HCT116 (cell line): Measurements from ENCODE around the gene CDCA3. TPM values are rescaled to one million over a fixed set of nuclear protein-coding genes. Genes with fewer than 3 reads are reported as not detected.
"Not testable (repeated sequence)": the region's sequence is repeated elsewhere in the genome, so short reads cannot be mapped to it uniquely, and the experiment has no call there.

Experiments
- ATAC-seq: fragments of 200-7000 bp; cut with Tn5 transposase; 2 replicates; pipeline ENCODE4 v1.9.1; 2020; ENCODE audit warnings: mild to moderate bottlenecking, moderate library complexity
- BruUV-seq: library from RNA; stranded (reverse); fragments of 400-500 nt; replicated peaks from 2 replicates; lab custom pipeline; 2021; lab: Mats Ljungman, UMichigan
- CTCF ChIA-PET: fragments of 300-600 bp; sonication (Branson Sonifier 250); formaldehyde crosslinking; loops from one replicate; lab custom pipeline; 2021; ENCODE audit warnings: antibody characterized with exemption; lab: Charles Lee
- POLR2A ChIA-PET: fragments of 300-600, 350-600 bp; sonication (Branson Sonifier 250); formaldehyde crosslinking; loops from one replicate; lab custom pipeline; 2021; ENCODE audit warnings: antibody characterized with exemption; lab: Charles Lee
- RAD21 ChIA-PET, 2 experiments: fragments of 300-600 bp; sonication (Branson Sonifier 250); formaldehyde crosslinking; loops; one replicate each; lab custom pipeline; 2023; ENCODE audit warnings: low total read pairs in 2 of 2; ENCODE audit not compliant: uncharacterized antibody in 2 of 2, unreplicated experiment in 2 of 2, low non-redundant PET in 1 of 2; lab: Charles Lee
- DNase-seq: peaks from one replicate; pipeline ENCODE4 v3.0.0-alpha.2; 2010; ENCODE audit warnings: low read depth, low spot score
- H2AFZ ChIP-seq: fragments of 200-600 bp; shearing (Covaris generic), sonication (generic); 2 replicates; pipeline ENCODE4 v1.6.1; 2017; ENCODE audit warnings: low read depth, mixed run types, mixed read lengths, antibody characterized with exemption, low read length; ENCODE audit not compliant: poor library complexity, severe bottlenecking
- H3K27ac ChIP-seq: 2 replicates; pipeline ENCODE4 v1.5.1; 2012; ENCODE audit warnings: low read depth, low read length
- H3K27me3 ChIP-seq: fragments of 200-600 bp; sonication (generic); 2 replicates; pipeline ENCODE4 v1.6.1; 2016; ENCODE audit warnings: mixed run types, low read length, mixed read lengths; ENCODE audit not compliant: insufficient read depth
- H3K36me3 ChIP-seq, 2 experiments: fragments of 200-500 bp in 1 of 2; fragments of 200-600 bp in 1 of 2; sonication (Bioruptor generic) in 1 of 2; sonication (generic) in 1 of 2; 2 replicates each; pipeline versions ENCODE4 v1.5.1 to v1.6.1; 2014 to 2016; ENCODE audit warnings: low read length in 2 of 2, inconsistent platforms in 1 of 2, mixed read lengths in 1 of 2, mixed run types in 1 of 2; ENCODE audit not compliant: insufficient read depth in 2 of 2, control insufficient read depth in 1 of 2
- H3K4me1 ChIP-seq, 2 experiments: fragments of 200-600 bp in 1 of 2; sonication (generic) in 1 of 2; 2 replicates each; pipeline versions ENCODE4 v1.5.1 to v1.6.1; 2012 to 2017; ENCODE audit warnings: low read length in 2 of 2, inconsistent platforms in 1 of 2, mild to moderate bottlenecking in 1 of 2, mixed read lengths in 1 of 2, mixed run types in 1 of 2, moderate library complexity in 1 of 2; ENCODE audit not compliant: insufficient read depth in 2 of 2, control insufficient read depth in 1 of 2
- H3K4me2 ChIP-seq: fragments of 200-600 bp; sonication (generic); 2 replicates; pipeline ENCODE4 v1.6.1; 2017; ENCODE audit warnings: mixed run types, low read length, mixed read lengths
- H3K4me3 ChIP-seq, 2 experiments: fragments of 200-600 bp in 1 of 2; sonication (generic) in 1 of 2; replicated peaks in 1 of 2; 2 replicates each; pipeline ENCODE4 v1.5.1; 2011 to 2016; ENCODE audit warnings: low read length in 2 of 2, control low read depth in 1 of 2, low read depth in 1 of 2, mild to moderate bottlenecking in 1 of 2, mixed read lengths in 1 of 2, mixed run types in 1 of 2
- H3K79me2 ChIP-seq: fragments of 200-600 bp; sonication (generic); 2 replicates; pipeline ENCODE4 v1.6.1; 2017; ENCODE audit warnings: mild to moderate bottlenecking, mixed run types, low read length, moderate library complexity, mixed read lengths; ENCODE audit not compliant: insufficient read depth
- H3K9ac ChIP-seq: fragments of 200-600 bp; sonication (generic); 2 replicates; pipeline ENCODE4 v1.6.1; 2016; ENCODE audit warnings: low read length, mixed read lengths
- H3K9me2 ChIP-seq: fragments of 200-600 bp; sonication (generic), shearing (Covaris generic); 2 replicates; pipeline ENCODE4 v1.6.1; 2017; ENCODE audit warnings: mixed run types, mild to moderate bottlenecking, moderate library complexity; ENCODE audit not compliant: insufficient read depth
- H3K9me3 ChIP-seq, 2 experiments: fragments of 200-500 bp in 1 of 2; fragments of 200-600 bp in 1 of 2; sonication (Bioruptor generic) in 1 of 2; sonication (generic) in 1 of 2; 2 replicates each; pipeline ENCODE4 v1.6.1; 2014 to 2017; ENCODE audit warnings: low read length in 2 of 2, mixed read lengths in 2 of 2, inconsistent platforms in 1 of 2, low read depth in 1 of 2, mild to moderate bottlenecking in 1 of 2, mixed run types in 1 of 2, moderate library complexity in 1 of 2; ENCODE audit not compliant: control insufficient read depth in 1 of 2, insufficient read depth in 1 of 2
- H4K20me1 ChIP-seq: fragments of 200-600 bp; sonication (generic), shearing (Covaris generic); 2 replicates; pipeline ENCODE4 v1.6.1; 2017; ENCODE audit warnings: mixed run types, mild to moderate bottlenecking, moderate library complexity; ENCODE audit not compliant: insufficient read depth
- CTCF ChIP-seq, 3 experiments: fragments of 200-600 bp in 1 of 3; sonication (generic) in 1 of 3; IDR thresholded peaks in 2 of 3; conservative IDR thresholded peaks in 1 of 3; 2 replicates each; pipeline ENCODE4 v1.5.1; 2012 to 2017; ENCODE audit warnings: low read depth in 2 of 3, low read length in 2 of 3, antibody characterized with exemption in 1 of 3, borderline replicate concordance in 1 of 3, control low read depth in 1 of 3, mild to moderate bottlenecking in 1 of 3, mixed read lengths in 1 of 3, mixed run types in 1 of 3, moderate library complexity in 1 of 3; ENCODE audit not compliant: insufficient read depth in 1 of 3
- POLR2AphosphoS5 ChIP-seq: IDR thresholded peaks from 2 replicates; pipeline ENCODE4 v1.6.1; 2011; ENCODE audit warnings: mild to moderate bottlenecking, low read depth, low read length, moderate library complexity
- SP1 ChIP-seq: IDR thresholded peaks from 2 replicates; pipeline ENCODE4 v1.6.1; 2012; ENCODE audit warnings: low read depth
- intact Hi-C: fragments of 100-400 bp; cut with micrococcal nuclease; formaldehyde crosslinking; loops from 2 replicates; pipeline ENCODE4 v1.10.0; 2022
- total RNA-seq: library from RNA; stranded (reverse); gene quantifications from one replicate; pipeline ENCODE4 v1.2.1, GENCODE V29; 2021; ENCODE audit not compliant: unreplicated experiment

The CDCA3 gene
- total RNA-seq, 1 experiment from 2014 or later, result 63.0 TPM

DNA sequence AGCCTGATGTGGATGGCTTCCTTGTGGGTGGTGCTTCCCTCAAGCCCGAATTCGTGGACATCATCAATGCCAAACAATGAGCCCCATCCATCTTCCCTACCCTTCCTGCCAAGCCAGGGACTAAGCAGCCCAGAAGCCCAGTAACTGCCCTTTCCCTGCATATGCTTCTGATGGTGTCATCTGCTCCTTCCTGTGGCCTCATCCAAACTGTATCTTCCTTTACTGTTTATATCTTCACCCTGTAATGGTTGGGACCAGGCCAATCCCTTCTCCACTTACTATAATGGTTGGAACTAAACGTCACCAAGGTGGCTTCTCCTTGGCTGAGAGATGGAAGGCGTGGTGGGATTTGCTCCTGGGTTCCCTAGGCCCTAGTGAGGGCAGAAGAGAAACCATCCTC is 19.2 kb upstream of the CDCA3 start:
- H4K20me1 ChIP-seq, result peaks cover 12% of the 10 kb centered on the region; the same call in 1 of the 2 replicates
- H3K27me3 ChIP-seq, H3K4me3 ChIP-seq, H3K9me2 ChIP-seq, H3K9me3 ChIP-seq, DNase-seq, H3K9ac ChIP-seq, RAD21 ChIA-PET, H2AFZ ChIP-seq, BruUV-seq, ATAC-seq: not testable (repeated sequence)
- H3K36me3 ChIP-seq, result peaks cover 8 to 36% of the 10 kb centered on the region in 2 experiments; a peak in 2 of 4 replicates
- H3K4me1 ChIP-seq, result peaks cover 35 to 68% of the 10 kb centered on the region in 2 experiments
- ChIA-PET CTCF (interaction anchor here (0.5 to 4.1 kb wide), 5 partner anchors 9 to 242 kb away, joined by 3 to 30 read pairs (median 7); partner anchors contain the start of genes CDCA3 and USP5), POLR2A (interaction anchor here (0.6 to 10.9 kb wide), 3 partner anchors 18 to 74 kb away, joined by 7 to 186 read pairs (median 106); partner anchors contain the start of genes C12orf57, CDCA3, RNU7-1 and USP5)
- intact Hi-C loops, result loop anchor here (5.0 kb wide), 2 partner anchors 57 to 767 kb away; partner anchors contain the start of gene ATN1
- H3K4me2 ChIP-seq, result peak overlapping the region; percentile 92; the same call in 1 of the 2 replicates
- peaks cover 57% of the 10 kb centered on the region for H3K79me2 ChIP-seq
- peak overlapping the region; percentile 96 for H3K27ac ChIP-seq

- H3K9me2 ChIP-seq, result no peaks in the 10 kb centered on the region
- H3K9ac ChIP-seq, result peak overlapping the region; percentile 99
- intact Hi-C loops, result loop anchor here (1.0 to 5.0 kb wide), 3 partner anchors 58 to 768 kb away; partner anchors contain the start of genes ATN1 and C12orf57
- H3K27me3 ChIP-seq, result no peaks in the 10 kb centered on the region
- ATAC-seq, result no peak
- peaks cover 12 to 36% of the 10 kb centered on the region in 2 experiments; a peak in 3 of 4 replicates for H3K36me3 ChIP-seq
- peaks cover 35 to 68% of the 10 kb centered on the region in 2 experiments for H3K4me1 ChIP-seq
- RAD21 ChIA-PET, result interaction anchor here in 1 of 2 experiments (1.3 kb wide), 1 partner anchor 77 kb away, joined by 4 read pairs; no protein-coding TSS in a partner anchor
- H2AFZ ChIP-seq, result no peak overlapping the region
- peaks cover 12% of the 10 kb centered on the region; the same call in 1 of the 2 replicates for H4K20me1 ChIP-seq
- H3K4me3 ChIP-seq, result peak overlapping the region; percentile 97 to 99
- peaks cover 57% of the 10 kb centered on the region for H3K79me2 ChIP-seq
- H3K4me2 ChIP-seq, result peak overlapping the region; percentile 92
- BruUV-seq, result no TSS peak
- H3K9me3 ChIP-seq, result no peaks in the 10 kb centered on the region
- TF ChIP-seq SP1 (no peak), POLR2AphosphoS5 (peak; percentile 33; the same call in 1 of the 2 replicates), CTCF (IDR thresholded peaks at IDR 0.05 in 2 of 3, conservative IDR thresholded peaks at IDR 0.05 in 1 of 3; ENCODE audit: borderline replicate concordance in 1 of 3, insufficient read depth in 1 of 3, low read depth in 2 of 3, low read length in 2 of 3) (peak in 2 of 3 experiments; percentile 80 to 90; a peak in 4 of 6 replicates)
- peak overlapping the region; percentile 96 for H3K27ac ChIP-seq
- POLR2A ChIA-PET, result interaction anchor here (0.7 to 10.9 kb wide), 15 partner anchors 10 to 239 kb away, joined by 3 to 186 read pairs (median 5); partner anchors contain the start of genes C12orf57, CDCA3, MLF2 and P3H3
- peak; percentile 64 for DNase-seq
- CTCF ChIA-PET, result interaction anchor here (0.6 to 2.9 kb wide), 21 partner anchors 8 to 243 kb away, joined by 3 to 26 read pairs (median 4); partner anchors contain the start of genes C12orf57, C1RL, CDCA3 and COPS7A
Observed at GRCh38 chr12:6869049-6870021, 18.2 kb upstream of the CDCA3 start.
